ENCODE measurements around the gene TAF1C. TPM values are rescaled to one million over a fixed set of nuclear protein-coding genes. Genes with fewer than 3 reads are reported as not detected.
A peak's percentile ranks its signal among the peaks of the same experiment; 100 is the strongest.

The TAF1C gene
- total and polyA plus RNA-seq, 3 experiments from 2014 or later: 6.4 to 51.2 (median 49.9) TPM

DNA sequence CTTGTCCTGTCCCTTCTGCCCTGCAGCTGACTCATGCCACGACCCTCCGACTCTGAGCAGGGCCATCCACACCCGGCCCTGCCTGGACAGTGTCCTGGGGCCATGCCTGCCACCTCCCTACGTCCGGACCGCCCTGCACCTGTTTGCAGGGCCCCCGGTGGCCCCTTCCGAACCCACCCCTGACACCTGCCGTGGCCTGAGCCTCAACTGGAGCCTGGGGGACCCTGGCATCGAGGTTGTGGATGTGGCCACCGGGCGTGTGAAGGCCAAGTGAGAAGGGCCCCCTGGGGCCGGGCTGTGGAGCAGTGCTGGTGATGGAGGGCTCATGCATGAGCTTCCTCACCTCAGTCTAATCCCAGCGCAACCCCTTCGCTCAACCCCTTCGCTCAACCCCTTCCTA is 9.2 kb upstream of the TAF1C start:
- no peak overlapping the region for H3K27ac Mint-ChIP-seq
- ChIA-PET POLR2A (no interaction called here), CTCF (interaction anchor here (2.1 kb wide), 1 partner anchor 9 kb away, joined by 9 read pairs; the partner anchor contains the start of gene TAF1C)
- Histone ChIP-seq H3K36me3 (ENCODE audit: insufficient read depth, low read length) (no peaks in the 10 kb centered on the region), H3K4me3 (ENCODE audit: low read length) (no peak overlapping the region), H3K27me3 (ENCODE audit: insufficient read depth, low read length, poor library complexity, severe bottlenecking) (no peaks in the 10 kb centered on the region), H3K4me1 (ENCODE audit: insufficient read depth, low read length) (peaks cover 13% of the 10 kb centered on the region), H3K9me3 (ENCODE audit: low read length) (no peaks in the 10 kb centered on the region), H3K27ac (ENCODE audit: low read depth, low read length) (no peak overlapping the region)
- peaks cover 13 to 20% (median 16%) of the 10 kb centered on the region in 3 donors for H3K4me1 Mint-ChIP-seq
- no peak overlapping the region for H3K4me3 Mint-ChIP-seq
- H3K27me3 Mint-ChIP-seq: peaks cover 0 to 4% of the 10 kb centered on the region in 2 donors
- no peaks in the 10 kb centered on the region for H3K36me3 Mint-ChIP-seq
- no peak for DNase-seq
- no peaks in the 10 kb centered on the region for H3K9me3 Mint-ChIP-seq

DNA sequence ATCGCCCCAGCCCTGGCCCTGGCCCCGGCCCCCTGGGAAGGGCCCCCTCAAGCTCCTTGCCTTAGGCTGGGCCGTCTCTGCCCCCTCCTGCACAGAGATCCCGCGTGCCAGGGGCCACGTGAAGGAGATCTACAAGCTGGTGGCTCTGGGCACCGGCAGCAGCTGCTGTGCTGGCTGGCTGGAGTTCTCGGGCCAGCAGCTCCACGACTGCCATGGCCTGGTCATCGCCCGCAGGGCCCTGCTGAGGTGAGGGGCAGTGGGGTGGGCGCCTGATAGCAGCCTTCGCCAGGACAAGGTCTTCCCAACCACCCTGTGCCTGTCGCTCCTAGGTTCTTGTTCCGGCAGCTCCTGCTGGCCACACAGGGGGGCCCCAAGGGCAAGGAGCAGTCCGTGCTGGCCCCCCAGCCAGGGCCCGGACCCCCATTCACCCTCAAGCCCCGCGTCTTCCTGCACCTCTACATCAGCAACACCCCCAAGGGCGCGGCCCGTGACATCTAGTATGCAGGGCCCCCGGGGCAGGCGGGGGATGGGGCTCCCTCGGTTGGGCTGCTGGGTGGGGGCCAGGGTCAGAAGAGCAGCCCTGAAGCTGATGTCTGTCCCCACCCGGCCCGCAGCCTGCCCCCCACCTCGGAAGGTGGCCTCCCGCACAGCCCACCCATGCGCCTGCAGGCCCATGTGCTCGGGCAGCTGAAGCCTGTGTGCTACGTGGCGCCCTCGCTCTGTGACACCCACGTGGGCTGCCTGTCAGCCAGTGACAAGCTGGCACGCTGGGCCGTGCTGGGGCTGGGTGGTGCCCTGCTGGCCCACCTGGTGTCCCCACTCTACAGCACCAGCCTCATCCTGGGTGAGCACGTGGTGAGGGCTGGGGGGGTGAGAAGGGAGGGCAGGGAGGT is 8.6 kb upstream of the TAF1C start:
- no peak overlapping the region for H3K4me3 ChIP-seq (ENCODE audit: low read length)
- Mint-ChIP-seq H3K9me3 (no peaks in the 10 kb centered on the region), H3K27ac (no peak overlapping the region), H3K27me3 (peaks cover 0 to 4% of the 10 kb centered on the region in 2 donors), H3K36me3 (no peaks in the 10 kb centered on the region), H3K4me1 (peaks cover 13 to 20% (median 16%) of the 10 kb centered on the region in 3 donors), H3K4me3 (no peak overlapping the region)
- no peaks in the 10 kb centered on the region for H3K36me3 ChIP-seq (ENCODE audit: insufficient read depth, low read length)
- H3K4me1 ChIP-seq (ENCODE audit: insufficient read depth, low read length): peaks cover 13% of the 10 kb centered on the region
- no peak overlapping the region for H3K27ac ChIP-seq (ENCODE audit: low read depth, low read length)
- H3K27me3 ChIP-seq (ENCODE audit: insufficient read depth, low read length, poor library complexity, severe bottlenecking): no peaks in the 10 kb centered on the region
- ChIA-PET POLR2A (no interaction called here), CTCF (interaction anchor here (2.1 kb wide), 1 partner anchor 8 kb away, joined by 9 read pairs; the partner anchor contains the start of gene TAF1C)
- DNase-seq: no peak
- H3K9me3 ChIP-seq (ENCODE audit: low read length): no peaks in the 10 kb centered on the region

DNA sequence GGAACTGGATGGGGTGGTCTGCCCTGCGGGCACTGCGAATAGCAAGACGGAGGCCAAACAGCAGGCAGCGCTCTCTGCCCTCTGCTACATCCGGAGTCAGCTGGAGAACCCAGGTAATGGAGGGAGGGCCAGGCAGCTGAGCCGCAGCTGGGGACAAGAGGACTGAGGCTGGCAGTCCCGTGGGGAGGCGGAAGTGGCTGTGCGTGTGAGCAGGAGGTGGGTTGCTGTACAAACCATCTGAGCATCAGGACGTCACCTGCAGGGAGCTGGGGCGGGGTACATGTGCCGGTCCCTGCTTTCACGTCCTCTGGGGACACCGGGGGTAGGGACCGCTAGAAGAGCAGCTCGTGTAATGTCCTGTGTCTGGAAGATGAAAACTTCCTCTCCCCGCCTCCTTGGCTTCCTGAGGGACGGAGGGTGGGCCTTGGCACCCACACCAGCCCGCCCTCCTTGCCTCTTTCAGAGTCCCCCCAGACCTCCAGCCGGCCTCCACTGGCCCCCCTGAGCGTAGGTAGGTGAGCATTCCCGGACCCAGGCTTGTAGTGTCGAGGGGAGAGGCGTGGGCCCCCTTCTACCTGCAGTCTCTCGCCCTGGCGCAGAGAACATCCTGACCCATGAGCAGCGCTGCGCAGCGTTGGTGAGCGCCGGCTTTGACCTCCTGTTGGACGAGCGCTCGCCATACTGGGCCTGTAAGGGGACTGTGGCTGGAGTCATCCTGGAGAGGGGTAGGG is 7.8 kb upstream of the TAF1C start:
- peak overlapping the region in 5 of 7 donors; percentile 50 to 60 (median 52) for H3K4me3 Mint-ChIP-seq
- Histone ChIP-seq H3K9me3 (ENCODE audit: low read length) (no peaks in the 10 kb centered on the region), H3K4me3 (ENCODE audit: low read length) (no peak overlapping the region), H3K27ac (ENCODE audit: low read depth, low read length) (no peak overlapping the region), H3K27me3 (ENCODE audit: insufficient read depth, low read length, poor library complexity, severe bottlenecking) (no peaks in the 10 kb centered on the region), H3K4me1 (ENCODE audit: insufficient read depth, low read length) (peaks cover 13% of the 10 kb centered on the region), H3K36me3 (ENCODE audit: insufficient read depth, low read length) (no peaks in the 10 kb centered on the region)
- H3K4me1 Mint-ChIP-seq: peaks cover 13 to 20% (median 16%) of the 10 kb centered on the region in 3 donors
- no peaks in the 10 kb centered on the region for H3K36me3 Mint-ChIP-seq
- ChIA-PET POLR2A (no interaction called here), CTCF (interaction anchor here (2.1 kb wide), 1 partner anchor 7 kb away, joined by 9 read pairs; the partner anchor contains the start of gene TAF1C)
- peaks cover 0 to 4% of the 10 kb centered on the region in 2 donors for H3K27me3 Mint-ChIP-seq
- no peaks in the 10 kb centered on the region for H3K9me3 Mint-ChIP-seq
- peak in 3 of 5 donors; percentile 27 to 66 (median 50) for DNase-seq
- peak overlapping the region in 4 of 8 donors; percentile 43 to 72 (median 62) for H3K27ac Mint-ChIP-seq

DNA sequence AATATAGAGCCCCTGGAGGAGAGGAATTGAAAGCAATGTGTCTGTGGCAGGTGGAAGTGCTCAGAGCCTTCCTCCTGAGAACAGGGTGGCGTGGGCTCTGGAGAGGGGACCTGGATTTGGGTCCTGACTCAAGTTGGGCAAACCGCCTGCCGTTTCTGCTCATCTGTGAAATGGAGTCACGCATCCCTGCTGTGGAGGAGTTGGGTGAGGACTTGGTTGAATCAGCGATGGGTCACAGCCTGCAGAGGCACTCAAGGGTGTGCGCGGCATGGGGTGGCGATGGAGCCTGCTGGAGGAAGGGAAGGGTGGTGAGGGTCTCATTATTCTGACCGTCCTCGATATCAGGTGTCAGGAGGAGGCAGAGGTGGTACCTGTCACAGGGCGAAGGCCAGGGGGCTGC is 7.2 kb upstream of the TAF1C start:
- POLR2A ChIA-PET: no interaction called here
- H3K4me3 Mint-ChIP-seq: peak overlapping the region in 4 of 7 donors; percentile 50 to 60 (median 54)
- H3K4me3 ChIP-seq (ENCODE audit: low read length): no peak overlapping the region
- no peaks in the 10 kb centered on the region for H3K9me3 Mint-ChIP-seq
- peaks cover 13 to 20% (median 16%) of the 10 kb centered on the region in 3 donors for H3K4me1 Mint-ChIP-seq
- peaks cover 0 to 4% of the 10 kb centered on the region in 2 donors for H3K27me3 Mint-ChIP-seq
- no peaks in the 10 kb centered on the region for H3K9me3 ChIP-seq (ENCODE audit: low read length)
- no peaks in the 10 kb centered on the region for H3K36me3 Mint-ChIP-seq
- no peaks in the 10 kb centered on the region for H3K27me3 ChIP-seq (ENCODE audit: insufficient read depth, low read length, poor library complexity, severe bottlenecking)
- peaks cover 13% of the 10 kb centered on the region for H3K4me1 ChIP-seq (ENCODE audit: insufficient read depth, low read length)
- H3K27ac ChIP-seq (ENCODE audit: low read depth, low read length): no peak overlapping the region
- peak overlapping the region in 4 of 8 donors; percentile 34 to 72 (median 46) for H3K27ac Mint-ChIP-seq
- DNase-seq: no peak
- no peaks in the 10 kb centered on the region for H3K36me3 ChIP-seq (ENCODE audit: insufficient read depth, low read length)
- CTCF ChIA-PET: no interaction called here

DNA sequence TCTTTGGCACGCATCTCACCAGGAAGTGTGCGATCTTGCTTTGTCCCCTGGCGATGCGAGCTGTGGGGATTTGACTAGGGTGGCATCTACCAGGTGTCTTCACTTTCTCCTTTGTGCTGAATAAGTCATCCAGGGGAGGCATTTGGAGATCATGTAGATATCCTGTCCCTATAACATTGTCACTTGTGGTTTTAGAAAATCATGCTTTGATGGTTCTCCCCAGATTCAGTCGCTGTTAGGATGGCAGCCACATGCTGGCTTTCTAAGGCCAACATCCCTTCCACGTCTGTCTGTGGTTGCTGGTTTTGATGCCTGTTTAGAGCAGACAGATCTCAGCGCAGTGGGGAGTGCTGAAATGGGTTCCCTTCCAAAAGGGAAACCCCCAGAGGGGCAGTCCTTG is 6.6 kb upstream of the TAF1C start:
- Histone ChIP-seq H3K27me3 (ENCODE audit: insufficient read depth, low read length, poor library complexity, severe bottlenecking) (no peaks in the 10 kb centered on the region), H3K9me3 (ENCODE audit: low read length) (no peaks in the 10 kb centered on the region), H3K27ac (ENCODE audit: low read depth, low read length) (no peak overlapping the region), H3K4me1 (ENCODE audit: insufficient read depth, low read length) (peaks cover 13% of the 10 kb centered on the region), H3K4me3 (ENCODE audit: low read length) (no peak overlapping the region), H3K36me3 (ENCODE audit: insufficient read depth, low read length) (no peaks in the 10 kb centered on the region)
- ChIA-PET POLR2A (no interaction called here), CTCF (no interaction called here)
- Mint-ChIP-seq H3K27ac (peak overlapping the region in 2 of 8 donors; percentile 12 to 34), H3K4me3 (peak overlapping the region in 3 of 7 donors; percentile 50 to 60 (median 55)), H3K36me3 (no peaks in the 10 kb centered on the region), H3K9me3 (no peaks in the 10 kb centered on the region), H3K27me3 (peaks cover 0 to 4% of the 10 kb centered on the region in 2 donors), H3K4me1 (peaks cover 13 to 20% (median 16%) of the 10 kb centered on the region in 3 donors)
- peak in 1 of 5 donors; percentile 29 for DNase-seq

DNA sequence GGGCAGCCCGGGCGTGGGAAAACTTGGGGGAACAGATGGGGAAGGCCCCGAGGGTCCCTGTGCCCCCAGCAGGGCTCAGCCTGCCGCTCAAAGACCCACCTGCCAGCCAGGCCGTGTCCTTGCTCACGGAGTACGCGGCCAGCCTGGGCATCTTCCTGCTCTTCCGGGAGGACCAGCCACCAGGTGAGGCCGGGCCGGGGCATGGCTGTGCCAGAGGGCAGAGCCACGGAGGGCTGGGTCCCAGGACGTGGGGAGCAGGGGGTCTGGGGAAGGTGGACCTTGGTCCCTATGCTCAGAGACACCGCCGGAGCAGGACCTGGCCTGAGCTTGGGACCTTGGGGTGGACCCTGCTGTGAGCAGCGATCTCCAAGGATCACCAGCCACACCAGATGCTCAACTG is 4.6 kb upstream of the TAF1C start:
- ChIA-PET POLR2A (no interaction called here), CTCF (no interaction called here)
- H3K36me3 Mint-ChIP-seq: peaks cover 0 to 4% (median 0%) of the 10 kb centered on the region in 3 donors
- no peaks in the 10 kb centered on the region for H3K27me3 Mint-ChIP-seq
- H3K4me3 ChIP-seq (ENCODE audit: low read length): no peak overlapping the region
- H3K4me1 ChIP-seq (ENCODE audit: insufficient read depth, low read length): peaks cover 14% of the 10 kb centered on the region
- H3K27ac Mint-ChIP-seq: no peak overlapping the region
- H3K9me3 Mint-ChIP-seq: no peaks in the 10 kb centered on the region
- H3K36me3 ChIP-seq (ENCODE audit: insufficient read depth, low read length): no peaks in the 10 kb centered on the region
- no peaks in the 10 kb centered on the region for H3K9me3 ChIP-seq (ENCODE audit: low read length)
- H3K4me1 Mint-ChIP-seq: peaks cover 16 to 26% (median 16%) of the 10 kb centered on the region in 3 donors
- H3K27me3 ChIP-seq (ENCODE audit: insufficient read depth, low read length, poor library complexity, severe bottlenecking): no peaks in the 10 kb centered on the region
- DNase-seq: no peak
- H3K4me3 Mint-ChIP-seq: no peak overlapping the region
- no peak overlapping the region for H3K27ac ChIP-seq (ENCODE audit: low read depth, low read length)

DNA sequence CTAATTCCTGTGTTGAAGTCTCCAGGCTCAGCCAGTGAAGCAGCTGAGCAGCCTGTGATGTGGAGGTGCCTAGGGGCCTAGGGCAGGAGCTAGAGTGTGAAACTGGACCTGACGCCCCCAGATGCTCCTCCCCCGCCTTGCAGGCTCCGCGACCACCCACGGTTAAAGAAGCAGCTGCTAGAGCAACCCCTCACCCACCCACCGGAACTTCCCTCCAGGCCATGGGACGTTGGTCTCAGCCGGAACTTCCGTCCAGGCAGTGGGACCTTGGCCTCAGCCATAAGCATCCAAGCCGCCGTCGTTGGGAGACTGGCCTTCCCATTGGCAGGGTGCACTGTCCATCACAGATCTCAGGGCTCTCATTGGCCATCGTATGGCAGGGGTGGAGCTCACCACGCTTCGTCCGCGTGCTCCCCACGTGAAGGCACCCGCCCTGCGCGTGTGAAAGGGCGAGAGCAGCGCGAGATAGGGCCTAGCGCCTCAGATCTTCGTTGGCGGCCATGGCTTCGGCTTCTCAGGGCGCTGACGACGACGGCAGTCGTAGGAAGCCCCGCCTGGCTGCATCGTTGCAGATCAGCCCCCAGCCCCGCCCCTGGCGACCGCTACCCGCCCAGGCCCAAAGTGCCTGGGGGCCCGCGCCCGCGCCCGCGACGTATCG is 4.0 kb upstream of the TAF1C start, which contains the start of gene ADAD2:
Gene ADAD2 (plus strand): TSS at position 427 of the 658 bp plus-strand sequence. CDS start 74 bp downstream, at position 501.
- Mint-ChIP-seq H3K9me3 (no peaks in the 10 kb centered on the region), H3K4me1 (peaks cover 21 to 31% (median 21%) of the 10 kb centered on the region in 3 donors), H3K27me3 (no peaks in the 10 kb centered on the region), H3K4me3 (peak within 1 kb of the TSS in 1 of 7 donors; percentile 16), H3K36me3 (peaks cover 0 to 4% (median 0%) of the 10 kb centered on the region in 3 donors), H3K27ac (no peak within 1 kb of the TSS)
- no peaks in the 10 kb centered on the region for H3K9me3 ChIP-seq (ENCODE audit: low read length)
- no peaks in the 10 kb centered on the region for H3K36me3 ChIP-seq (ENCODE audit: insufficient read depth, low read length)
- H3K4me3 ChIP-seq (ENCODE audit: low read length): no peak within 1 kb of the TSS
- no peak within 1 kb of the TSS for H3K27ac ChIP-seq (ENCODE audit: low read depth, low read length)
- peaks cover 20% of the 10 kb centered on the region for H3K4me1 ChIP-seq (ENCODE audit: insufficient read depth, low read length)
- ChIA-PET POLR2A (no interaction called here), CTCF (no interaction called here)
- no peak for DNase-seq
- no peaks in the 10 kb centered on the region for H3K27me3 ChIP-seq (ENCODE audit: insufficient read depth, low read length, poor library complexity, severe bottlenecking)

Data from CD8-positive, alpha-beta memory T cell (primary cell).